Activated CD4-positive, alpha-beta T cell treated with anti-CD3 and anti-CD28 coated beads, Interleukin-2, Interleukin-4, amounts not matched to agents 100 ng/mL and 50 ng/mL, durations not matched to agents 16 hours and 8 hours (primary cell): ENCODE results near the gene PARP6.
"Not testable (repeated sequence)": the region's sequence is repeated elsewhere in the genome, so short reads cannot be mapped to it uniquely, and the experiment has no call there.

ENCODE experiments used
- DNase-seq: peaks from one replicate; pipeline ENCODE4 v3.0.0-alpha.2; 2020; ENCODE audit warnings: low spot score

Gene PARP6

GRCh38 chr15:72278737-72279136 lies 6.4 kb upstream of the PARP6 start:
- DNase-seq, result no peak

GRCh38 chr15:72276326-72276700 lies 4.0 kb upstream of the PARP6 start:
- DNase-seq, result no peak

- DNase-seq, result not testable (repeated sequence)
Measured at GRCh38 chr15:72275635-72276325, 3.4 kb upstream of the PARP6 start.

GRCh38 chr15:72272997-72273352 lies 621 bp upstream of the PARP6 start:
- no peak for DNase-seq

GRCh38 chr15:72271895-72272212 lies 500 bp downstream of the PARP6 start:
- no peak for DNase-seq

- DNase-seq, result no peak
Measured at GRCh38 chr15:72271221-72271620, 1.1 kb downstream of the PARP6 start.

- DNase-seq, result no peak
Measured at GRCh38 chr15:72269739-72270138, 2.6 kb downstream of the PARP6 start.

GRCh38 chr15:72265031-72265430 lies 7.3 kb downstream of the PARP6 start:
- DNase-seq, result no peak

- no peak for DNase-seq
Measured at GRCh38 chr15:72252663-72253299, 19.6 kb downstream of the PARP6 start.

GRCh38 chr15:72249142-72249810 lies 23.1 kb downstream of the PARP6 start:
- DNase-seq, result no peak

- no peak for DNase-seq
Measured at GRCh38 chr15:72248514-72248913, 23.8 kb downstream of the PARP6 start.

GRCh38 chr15:72242775-72243370 lies 29.5 kb downstream of the PARP6 start:
- DNase-seq, result no peak

- DNase-seq, result no peak
Measured at GRCh38 chr15:72239652-72240051, 32.7 kb downstream of the PARP6 start.

GRCh38 chr15:72238586-72238985 lies 33.8 kb downstream of the PARP6 start:
- DNase-seq, result no peak

- no peak for DNase-seq
Measured at GRCh38 chr15:72237853-72238224, 34.5 kb downstream of the PARP6 start.

GRCh38 chr15:72237029-72237852 lies 35.1 kb downstream of the PARP6 start:
- DNase-seq, result peak; percentile 94

- no peak for DNase-seq
Measured at GRCh38 chr15:72236381-72237003, 35.9 kb downstream of the PARP6 start.

- DNase-seq, result no peak
Measured at GRCh38 chr15:72235298-72235697, 37.1 kb downstream of the PARP6 start.

- no peak for DNase-seq
Measured at GRCh38 chr15:72233769-72234168, 38.6 kb downstream of the PARP6 start.

GRCh38 chr15:72231833-72232478 lies 40.4 kb downstream of the PARP6 start:
- peak; percentile 69 for DNase-seq

- DNase-seq, result peak; percentile 98
Measured at GRCh38 chr15:72231066-72231832, 41.1 kb downstream of the PARP6 start, which contains the start of gene PKM. TSS of gene PKM (minus strand) at chr15:72231190. CDS start at chr15:72219097, 12,093 bp downstream.
